Measurements from ENCODE around the gene ARHGAP45. TPM values are rescaled to one million over a fixed set of nuclear protein-coding genes. Genes with fewer than 3 reads are reported as not detected.
A peak's percentile ranks its signal among the peaks of the same experiment; 100 is the strongest.

ARHGAP45 gene
- total and polyA plus RNA-seq, 3 donors from 2014 or later: 14.1 to 31.7 (median 20.7) TPM

DNA sequence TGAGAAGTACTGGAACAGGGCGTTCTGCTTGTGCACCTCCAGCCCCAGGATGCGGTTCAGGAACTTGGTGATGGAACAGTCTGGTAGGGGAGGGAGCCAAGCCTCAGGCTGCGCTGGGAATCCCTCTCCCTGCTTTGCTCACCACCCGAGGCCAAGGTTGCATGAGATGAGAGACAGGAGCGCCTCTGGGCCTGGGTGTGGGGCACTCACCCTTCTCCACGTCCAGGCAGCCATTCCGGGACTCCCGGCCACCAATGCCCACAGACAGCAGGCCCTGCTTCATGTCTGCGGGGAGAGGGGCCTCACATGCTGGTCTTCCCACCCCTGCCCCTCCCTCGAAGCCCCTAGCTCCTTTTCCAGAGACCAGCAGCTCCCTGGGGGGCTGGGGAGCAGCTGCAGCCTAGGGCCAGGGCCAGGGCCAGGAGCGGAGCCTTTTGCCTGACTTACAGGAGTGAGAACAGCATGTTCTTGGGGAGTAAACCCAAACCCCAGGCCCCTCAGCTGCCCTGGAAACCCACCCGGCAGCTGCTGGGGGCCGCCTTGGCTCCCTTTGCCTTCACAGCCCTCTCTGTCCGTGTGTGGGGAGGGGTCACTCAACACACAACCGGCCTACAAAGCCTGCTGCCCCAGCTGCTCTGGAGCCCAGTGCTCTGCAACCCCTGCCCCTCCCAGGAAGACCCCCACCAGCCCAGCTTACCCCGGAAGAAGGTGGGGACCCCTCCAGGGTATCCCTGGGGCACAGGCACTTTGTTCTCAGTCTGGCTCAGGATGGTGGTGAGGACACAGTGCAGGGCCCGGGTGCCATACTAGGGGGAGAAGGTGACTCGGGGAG is 44.1 kb downstream of the ARHGAP45 start:
- DNase-seq: peak; percentile 61
- H3K27ac ChIP-seq: peak overlapping the region; percentile 59 to 86
- no peak overlapping the region for H3K4me3 ChIP-seq
- no peaks in the 10 kb centered on the region for H3K9me3 ChIP-seq
- 43 to 50% methylated on average over 14 to 18 of the region's 18 CpGs for WGBS, 2 donors
- intact Hi-C loops (cut with DNase I; ENCODE audit: low total_unique reads): loop anchor here (5.0 kb wide), 1 partner anchor 61 kb away; the partner anchor contains the start of gene SBNO2
- H3K36me3 ChIP-seq (ENCODE audit: low read depth, missing control alignments): no peaks in the 10 kb centered on the region
- no peak for TF ChIP-seq POLR2A (IDR thresholded peaks at IDR 0.05)
- TF ChIP-seq CTCF (IDR thresholded peaks at IDR 0.05): no peak
- peaks cover 36% of the 10 kb centered on the region for H3K4me1 ChIP-seq
- no peaks in the 10 kb centered on the region for H3K27me3 ChIP-seq

DNA sequence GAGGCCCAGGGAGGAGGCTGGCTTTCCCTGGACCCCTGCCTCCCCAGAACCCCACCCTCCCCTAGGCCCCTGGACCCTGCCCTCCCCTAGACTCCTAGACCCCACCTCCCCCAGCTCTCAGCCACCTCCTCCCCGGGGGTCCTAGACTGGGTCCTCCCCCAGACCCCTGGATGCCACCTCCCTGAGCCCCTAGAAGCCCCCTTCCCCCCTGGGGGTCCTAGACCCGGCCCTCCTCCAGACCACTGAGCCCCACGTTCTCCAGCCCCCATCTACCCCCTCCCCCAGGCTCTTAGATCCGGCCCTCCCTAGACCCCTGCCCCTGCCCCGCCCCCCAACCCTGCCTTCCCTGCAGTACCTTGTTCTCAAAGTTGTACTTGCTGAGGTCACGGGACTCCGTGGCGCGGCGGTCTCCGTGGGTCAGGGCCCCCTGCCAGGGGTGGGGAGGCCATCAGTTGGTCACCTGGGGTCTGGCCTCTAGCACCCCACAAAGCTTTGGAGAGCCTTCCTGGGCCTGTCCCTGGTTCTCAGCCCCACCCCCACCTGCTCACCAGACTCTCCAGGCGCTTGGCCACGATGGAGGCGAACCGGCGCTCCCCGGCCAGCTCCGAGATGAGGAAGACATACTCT is 44.8 kb downstream of the ARHGAP45 start:
- DNase-seq: no peak
- WGBS, 2 donors: 61 to 68% methylated on average over 4 to 17 of the region's 18 CpGs
- H3K9me3 ChIP-seq: no peaks in the 10 kb centered on the region
- no peaks in the 10 kb centered on the region for H3K27me3 ChIP-seq
- TF ChIP-seq POLR2A (IDR thresholded peaks at IDR 0.05) (no peak), CTCF (IDR thresholded peaks at IDR 0.05) (no peak)
- peaks cover 35% of the 10 kb centered on the region for H3K4me1 ChIP-seq
- peak overlapping the region in 1 of 2 donors; percentile 23 for H3K4me3 ChIP-seq
- H3K27ac ChIP-seq: peak overlapping the region; percentile 59 to 86
- intact Hi-C loops (cut with DNase I; ENCODE audit: low total_unique reads): loop anchor here (5.0 kb wide), 1 partner anchor 61 kb away; the partner anchor contains the start of gene SBNO2
- H3K36me3 ChIP-seq (ENCODE audit: low read depth, missing control alignments): no peaks in the 10 kb centered on the region

GRCh38 chr19:1112268-1113029 is 45.5 kb downstream of the ARHGAP45 start:
- peak overlapping the region in 1 of 2 donors; percentile 23 for H3K4me3 ChIP-seq
- no peaks in the 10 kb centered on the region for H3K36me3 ChIP-seq (ENCODE audit: low read depth, missing control alignments)
- peak overlapping the region; percentile 59 to 86 for H3K27ac ChIP-seq
- WGBS, 2 donors: 53 to 75% methylated on average over 9 to 71 of the region's 71 CpGs
- intact Hi-C loops (cut with DNase I; ENCODE audit: low total_unique reads): loop anchor here (5.0 kb wide), 1 partner anchor 60 kb away; the partner anchor contains the start of gene SBNO2
- DNase-seq: peak; percentile 88
- no peaks in the 10 kb centered on the region for H3K9me3 ChIP-seq
- H3K27me3 ChIP-seq: no peaks in the 10 kb centered on the region
- TF ChIP-seq POLR2A (IDR thresholded peaks at IDR 0.05): no peak
- no peak for TF ChIP-seq CTCF (IDR thresholded peaks at IDR 0.05)
- peaks cover 35% of the 10 kb centered on the region for H3K4me1 ChIP-seq

DNA sequence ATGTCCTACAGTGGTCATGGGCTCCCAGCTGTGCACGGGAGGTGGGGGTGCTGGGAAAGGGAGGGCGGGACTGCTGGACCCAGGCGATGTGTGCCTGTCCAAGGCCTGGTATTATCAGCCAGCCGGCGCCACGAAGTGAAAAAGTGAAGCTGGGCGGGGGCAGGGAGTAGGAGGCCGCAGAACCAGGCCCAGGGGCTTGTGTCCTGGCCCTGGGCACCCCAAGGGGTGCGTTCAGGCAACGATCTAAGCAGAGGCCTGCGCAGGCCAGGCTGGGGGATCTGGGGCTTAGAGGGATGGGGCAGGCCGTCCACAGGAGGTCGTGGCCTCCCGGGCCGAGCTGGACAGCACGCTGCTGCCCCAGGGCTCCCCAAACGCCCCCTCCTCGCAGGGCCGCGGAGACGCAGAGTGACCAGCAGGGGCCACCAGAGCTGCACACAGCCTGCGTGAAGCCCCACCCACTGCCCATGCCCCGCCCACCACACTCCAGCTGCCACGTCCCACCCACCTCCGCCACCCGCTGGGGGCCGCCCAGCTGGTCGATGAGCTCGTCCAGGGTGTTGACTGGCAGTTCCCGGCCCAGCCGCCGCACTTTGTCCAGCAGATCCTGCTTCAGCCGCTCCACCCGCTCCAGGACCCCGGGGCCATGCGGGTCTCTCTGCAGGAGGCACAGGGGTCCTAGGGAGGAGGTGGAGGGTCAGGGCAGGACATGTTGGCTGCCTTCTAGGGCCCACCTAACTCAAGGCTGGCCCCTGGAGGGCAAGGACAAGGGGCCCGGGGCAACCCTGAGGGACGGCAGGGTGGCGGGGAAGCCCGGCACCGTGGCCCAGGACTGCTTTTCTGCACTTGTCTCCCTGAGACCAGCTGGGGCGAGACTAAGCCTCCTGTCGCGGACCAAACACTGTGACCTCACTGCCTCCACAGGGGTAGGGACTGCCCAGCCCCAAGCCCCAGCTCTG is 46.3 kb downstream of the ARHGAP45 start:
- Histone ChIP-seq H3K27me3 (no peaks in the 10 kb centered on the region), H3K9me3 (no peaks in the 10 kb centered on the region), H3K4me3 (no peak overlapping the region), H3K27ac (peak overlapping the region; percentile 59 to 86), H3K36me3 (ENCODE audit: low read depth, missing control alignments) (no peaks in the 10 kb centered on the region), H3K4me1 (peaks cover 35% of the 10 kb centered on the region)
- 38 to 58% methylated on average over 15 to 36 of the region's 44 CpGs for WGBS, 2 donors
- intact Hi-C loops (cut with DNase I; ENCODE audit: low total_unique reads): loop anchor here (5.0 kb wide), 1 partner anchor 59 kb away; the partner anchor contains the start of gene SBNO2
- TF ChIP-seq POLR2A (IDR thresholded peaks at IDR 0.05) (no peak), CTCF (IDR thresholded peaks at IDR 0.05) (peak; percentile 81 to 84 (median 84))
- DNase-seq: peak; percentile 96

Measured in testis (tissue), 3 donors.